Ovary (tissue), 3 donors: ENCODE results near the gene C3orf49.

Source experiments
- EP300 ChIP-seq: sonication (generic); formaldehyde crosslinking; IDR thresholded peaks from one replicate; pipeline ENCODE4 v1.6.1; 2017; ENCODE audit warnings: antibody characterized with exemption
- POLR2A ChIP-seq: fragments of 450-650 bp; IDR thresholded peaks from one replicate; pipeline ENCODE4 v1.6.1; 2017; ENCODE audit warnings: antibody characterized with exemption, mild to moderate bottlenecking, moderate library complexity
- TF ChIP-seq, protein P1 (sequence below), 3 donors: fragments of 450-650 bp in 2 of 3; fragments of 200-600 bp in 1 of 3; IDR thresholded peaks; one replicate each; pipeline versions ENCODE4 v1.5.1 to v1.8.0; 2016 to 2022; ENCODE audit warnings: antibody characterized with exemption in 3 of 3, mild to moderate bottlenecking in 1 of 3
- donor health status: DM: no; HTN: no; CAD: no.

DNA sequence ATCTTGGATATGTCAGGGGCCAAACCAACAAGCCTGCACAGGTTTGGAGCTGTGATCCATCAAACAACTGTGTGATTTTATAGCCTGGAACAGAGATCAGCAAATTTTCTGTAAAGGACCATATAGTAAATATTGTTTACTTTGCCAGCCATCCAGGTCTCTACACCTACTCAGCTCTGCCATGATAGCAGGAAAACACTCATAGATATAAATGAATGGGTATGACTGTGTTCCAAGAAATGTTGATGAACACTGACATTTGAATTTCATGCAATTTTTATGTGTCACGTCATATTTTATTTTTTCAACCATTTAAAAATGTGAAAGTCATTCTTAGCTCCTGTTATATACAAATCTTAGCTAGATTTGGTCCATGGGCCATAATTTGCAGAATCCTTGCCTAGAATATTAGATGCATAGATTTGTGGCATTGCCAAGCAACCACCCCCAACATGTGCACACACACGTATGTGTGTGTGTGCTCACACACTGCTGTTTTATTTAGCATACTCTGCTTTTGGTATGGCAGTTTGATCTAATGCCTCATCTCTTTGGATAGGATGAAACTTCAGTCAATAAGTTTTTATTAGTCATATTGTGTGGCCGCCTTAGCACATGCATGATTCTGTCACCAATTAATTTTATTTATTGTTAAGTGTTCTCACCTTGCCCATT, 51.0 kb downstream of the C3orf49 start:
- TF ChIP-seq POLR2A: no peak
- TF ChIP-seq, protein P1, sequence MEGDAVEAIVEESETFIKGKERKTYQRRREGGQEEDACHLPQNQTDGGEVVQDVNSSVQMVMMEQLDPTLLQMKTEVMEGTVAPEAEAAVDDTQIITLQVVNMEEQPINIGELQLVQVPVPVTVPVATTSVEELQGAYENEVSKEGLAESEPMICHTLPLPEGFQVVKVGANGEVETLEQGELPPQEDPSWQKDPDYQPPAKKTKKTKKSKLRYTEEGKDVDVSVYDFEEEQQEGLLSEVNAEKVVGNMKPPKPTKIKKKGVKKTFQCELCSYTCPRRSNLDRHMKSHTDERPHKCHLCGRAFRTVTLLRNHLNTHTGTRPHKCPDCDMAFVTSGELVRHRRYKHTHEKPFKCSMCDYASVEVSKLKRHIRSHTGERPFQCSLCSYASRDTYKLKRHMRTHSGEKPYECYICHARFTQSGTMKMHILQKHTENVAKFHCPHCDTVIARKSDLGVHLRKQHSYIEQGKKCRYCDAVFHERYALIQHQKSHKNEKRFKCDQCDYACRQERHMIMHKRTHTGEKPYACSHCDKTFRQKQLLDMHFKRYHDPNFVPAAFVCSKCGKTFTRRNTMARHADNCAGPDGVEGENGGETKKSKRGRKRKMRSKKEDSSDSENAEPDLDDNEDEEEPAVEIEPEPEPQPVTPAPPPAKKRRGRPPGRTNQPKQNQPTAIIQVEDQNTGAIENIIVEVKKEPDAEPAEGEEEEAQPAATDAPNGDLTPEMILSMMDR (IDR thresholded peaks at IDR 0.05): no peak
- no peak for TF ChIP-seq EP300
